Limb (tissue), 2 donors: Measurements from ENCODE around the gene DAB2.
"Not testable (repeated sequence)": the region's sequence is repeated elsewhere in the genome, so short reads cannot be mapped to it uniquely, and the experiment has no call there.

Source experiments
- DNase-seq, 2 donors: peaks; one replicate each; pipeline ENCODE4 v3.0.0-alpha.2; 2016; ENCODE audit errors: extremely low spot score in 2 of 2

The DAB2 gene

GRCh38 chr5:39349484-39349883, 75.3 kb downstream of the DAB2 start:
- DNase-seq: no peak

GRCh38 chr5:39342460-39342859, 82.3 kb downstream of the DAB2 start:
- no peak for DNase-seq

GRCh38 chr5:39341896-39342295, 82.9 kb downstream of the DAB2 start:
- DNase-seq: no peak

- DNase-seq: peak in 1 of 2 donors; percentile 30
Measured at GRCh38 chr5:39340506-39340905, 84.3 kb downstream of the DAB2 start.

GRCh38 chr5:39337252-39337915, 87.4 kb downstream of the DAB2 start:
- DNase-seq: peak in 1 of 2 donors; percentile 66

- not testable (repeated sequence) for DNase-seq
Measured at GRCh38 chr5:39334296-39334695, 90.5 kb downstream of the DAB2 start.

GRCh38 chr5:39333104-39333503, 91.7 kb downstream of the DAB2 start:
- DNase-seq: no peak

GRCh38 chr5:39331861-39332381, 92.9 kb downstream of the DAB2 start:
- DNase-seq: peak in 1 of 2 donors; percentile 75

GRCh38 chr5:39328731-39329130, 96.0 kb downstream of the DAB2 start:
- DNase-seq: no peak

- no peak for DNase-seq
Measured at GRCh38 chr5:39323542-39323941, 101.2 kb downstream of the DAB2 start.
